UCSD-AML1 (cell line): ENCODE measurements around the gene SULT1C4.

Experiments used
- DNase-seq: peaks from one replicate; lab custom pipeline; 2025; ENCODE audit not compliant: unreplicated experiment; lab: John Stamatoyannopoulos, UW

The SULT1C4 gene

DNA sequence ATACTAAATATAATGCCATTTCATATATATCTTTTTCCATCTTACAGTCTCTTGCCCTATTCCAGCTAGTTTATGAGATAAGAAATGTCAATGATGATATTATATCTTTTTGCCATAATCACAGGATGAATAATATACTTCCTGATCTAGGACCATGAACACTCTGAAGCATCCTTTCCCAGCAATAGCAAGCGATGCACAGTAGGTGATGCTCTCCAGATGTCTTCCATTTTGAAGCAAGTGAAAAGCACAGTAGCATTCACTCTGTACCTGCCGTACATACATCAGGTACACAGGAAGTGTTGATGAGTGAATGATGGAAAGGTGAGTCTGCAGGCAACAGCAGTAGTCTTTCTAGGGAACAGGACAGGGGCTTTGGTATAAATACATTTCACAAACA lies 8.6 kb upstream of the SULT1C4 start:
- no peak for DNase-seq

- no peak for DNase-seq
Measured at GRCh38 chr2:108370080-108370479, 7.7 kb upstream of the SULT1C4 start.

DNA sequence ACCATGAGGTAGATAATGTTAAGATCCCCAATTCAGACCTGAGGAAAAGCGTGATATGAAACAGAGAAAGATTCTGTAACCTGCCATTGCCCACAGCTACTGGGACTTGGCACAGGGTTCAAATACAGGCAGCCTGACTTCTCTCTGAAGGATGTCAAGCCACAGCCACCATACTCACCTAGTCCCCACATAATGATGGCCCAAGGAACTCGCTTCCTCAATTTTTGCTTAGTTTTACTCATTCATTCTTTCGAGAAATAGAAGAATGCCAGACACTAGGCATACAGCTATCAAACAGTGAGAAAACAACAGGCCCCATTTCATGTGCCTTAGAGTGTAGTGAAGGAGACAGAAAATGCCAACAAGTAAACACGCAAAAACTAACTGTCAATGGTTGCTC lies 980 bp upstream of the SULT1C4 start:
- DNase-seq: no peak

DNA sequence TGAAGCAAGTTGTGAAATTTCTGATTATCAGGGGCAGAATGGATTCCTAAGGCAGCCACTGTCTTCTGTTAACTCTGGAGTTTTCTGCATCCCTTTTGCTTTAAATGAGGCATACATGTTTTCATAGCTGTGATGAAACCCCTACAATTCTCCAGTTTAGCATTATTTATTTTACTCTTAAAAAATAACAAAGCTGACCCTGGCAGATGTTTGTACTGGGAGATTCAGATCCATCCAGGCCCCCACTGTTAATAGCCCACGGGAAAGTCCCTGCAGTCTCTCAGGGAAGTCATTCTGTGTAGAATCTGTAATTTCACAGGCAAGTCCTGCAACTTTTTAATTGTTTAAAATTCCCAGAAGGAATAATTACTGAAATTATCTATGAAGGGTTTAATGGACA lies 353 bp upstream of the SULT1C4 start:
- DNase-seq: no peak

DNA sequence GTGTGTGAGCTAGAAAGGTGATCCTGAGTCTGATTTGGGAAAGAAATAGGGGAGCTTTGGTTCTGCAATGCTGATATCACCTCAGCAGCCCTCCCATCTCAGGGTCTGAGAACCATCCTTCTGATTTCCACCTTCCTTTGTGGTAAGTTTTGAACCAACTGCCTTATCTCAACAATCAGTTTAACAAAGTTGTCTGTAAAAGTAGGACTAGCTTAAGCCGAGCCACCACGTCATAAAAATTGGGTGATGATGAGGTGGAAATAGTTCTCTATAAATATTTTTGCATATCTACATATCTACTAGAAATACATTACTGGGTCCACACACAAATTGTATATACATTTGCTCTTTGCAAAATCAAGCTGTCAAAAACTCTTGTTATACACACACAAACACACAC lies 1.1 kb downstream of the SULT1C4 start:
- DNase-seq: no peak

GRCh38 chr2:108382196-108382595 lies 4.4 kb downstream of the SULT1C4 start:
- DNase-seq: no peak

DNA sequence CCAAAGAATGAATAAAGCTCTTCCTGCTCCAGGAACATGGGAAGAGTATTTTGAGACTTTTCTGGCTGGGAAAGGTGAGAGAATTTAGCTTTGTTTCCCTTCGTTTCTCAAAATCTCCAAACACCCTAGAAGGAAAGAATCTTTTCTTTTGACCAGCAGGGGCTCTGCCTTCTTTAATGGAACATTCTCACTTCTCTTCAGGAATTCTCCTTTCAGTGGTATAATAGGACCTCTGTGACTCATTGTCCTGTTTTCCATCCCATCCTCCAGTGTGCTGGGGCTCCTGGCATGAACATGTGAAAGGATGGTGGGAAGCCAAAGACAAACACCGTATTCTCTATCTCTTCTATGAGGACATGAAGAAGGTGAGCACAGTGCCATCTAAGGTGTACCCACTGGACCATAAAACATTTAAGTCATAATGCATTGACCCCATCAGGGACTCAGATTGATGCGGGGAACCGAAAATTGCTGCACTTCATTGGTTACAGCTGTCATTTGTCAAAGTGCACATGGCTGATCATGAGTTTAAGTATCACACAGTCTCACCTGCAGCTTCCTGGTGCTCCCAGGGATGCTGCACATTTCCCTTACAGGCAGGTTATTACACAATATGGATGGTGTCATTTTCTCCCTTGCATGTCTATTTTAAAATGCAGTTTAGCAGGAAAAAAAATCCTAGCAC lies 5.5 kb downstream of the SULT1C4 start:
- DNase-seq: no peak

GRCh38 chr2:108384662-108385393 lies 7.1 kb downstream of the SULT1C4 start:
- DNase-seq: no peak

- DNase-seq: no peak
Measured at GRCh38 chr2:108385411-108386071, 7.8 kb downstream of the SULT1C4 start.

DNA sequence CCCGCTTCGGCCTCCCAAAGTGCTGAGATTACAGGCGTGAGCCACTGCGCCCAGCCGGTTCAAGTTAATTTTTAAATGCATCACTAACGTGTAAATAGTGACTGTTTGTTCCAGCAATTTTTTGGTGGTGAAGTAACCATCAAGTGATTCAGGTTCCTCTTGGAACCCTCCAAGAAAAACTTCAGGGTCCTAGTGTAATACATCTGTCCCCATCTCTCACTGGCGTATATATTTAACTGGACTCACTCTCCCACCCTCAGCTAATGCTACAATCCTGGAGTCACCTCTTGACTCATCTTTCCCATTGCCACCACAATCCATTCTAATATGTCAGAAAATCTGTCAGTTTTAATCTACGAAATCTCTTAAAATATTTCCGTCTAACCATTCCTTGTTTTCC lies 10.3 kb downstream of the SULT1C4 start:
- DNase-seq: no peak

GRCh38 chr2:108390340-108390739 lies 12.6 kb downstream of the SULT1C4 start:
- no peak for DNase-seq

DNA sequence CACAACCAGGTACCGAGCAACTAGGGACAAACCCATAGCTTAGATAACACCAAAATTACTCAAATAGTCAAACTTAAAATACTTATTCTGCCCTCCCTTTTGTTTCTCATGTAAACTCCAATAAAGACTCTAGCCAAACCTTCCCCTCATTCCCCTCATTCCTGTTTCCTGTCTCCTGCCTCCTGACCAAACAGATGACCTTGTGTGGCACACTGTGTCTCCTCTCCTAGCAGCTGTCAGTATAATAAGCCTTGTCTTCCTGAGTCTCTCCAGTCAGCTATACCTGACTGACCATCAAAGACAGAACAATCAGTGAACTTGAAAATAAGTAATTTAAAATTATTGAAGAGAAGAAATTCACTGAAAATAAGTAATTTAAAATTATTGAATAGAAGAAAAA lies 14.3 kb downstream of the SULT1C4 start:
- DNase-seq: no peak

GRCh38 chr2:108393197-108393596 lies 15.4 kb downstream of the SULT1C4 start:
- DNase-seq: no peak

DNA sequence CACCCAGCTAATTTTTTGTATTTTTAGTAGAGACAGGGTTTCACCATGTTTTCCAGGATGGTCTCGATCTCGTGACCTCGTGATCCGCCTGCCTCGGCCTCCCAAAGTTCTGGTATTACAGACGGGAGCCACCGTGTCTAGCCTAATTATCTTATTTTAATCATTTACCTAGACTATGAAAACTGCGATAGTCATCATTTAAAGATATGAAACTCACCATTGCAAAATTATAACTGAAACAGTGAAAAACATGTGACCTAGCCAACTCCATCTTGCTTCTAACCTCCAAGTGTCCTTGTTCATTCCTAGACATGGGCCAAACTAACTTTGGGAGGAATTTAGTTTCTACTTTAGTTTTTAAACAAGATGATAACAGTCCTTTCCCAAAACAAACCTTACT lies 17.4 kb downstream of the SULT1C4 start:
- no peak for DNase-seq

GRCh38 chr2:108396845-108397244 lies 19.1 kb downstream of the SULT1C4 start:
- DNase-seq: no peak

DNA sequence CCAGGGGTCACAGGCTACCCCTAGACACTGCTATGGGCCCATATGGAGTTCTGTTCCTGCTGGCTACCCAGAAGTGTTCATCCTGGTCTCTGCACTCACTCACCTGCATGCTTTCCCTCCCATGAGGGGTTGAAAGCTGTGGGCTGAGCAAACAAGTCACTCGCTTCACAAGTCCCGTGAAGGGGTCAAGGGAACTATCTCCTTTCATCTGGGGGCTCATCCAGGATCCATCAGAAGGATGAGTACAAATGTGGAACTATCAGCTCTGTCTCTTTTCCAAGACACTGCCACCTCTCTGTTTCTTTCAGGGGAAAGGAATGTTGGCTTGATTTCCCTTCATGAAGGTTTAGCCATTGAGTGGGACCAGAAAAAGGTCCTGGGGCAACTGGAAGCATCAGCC lies 21.7 kb downstream of the SULT1C4 start:
- no peak for DNase-seq

DNA sequence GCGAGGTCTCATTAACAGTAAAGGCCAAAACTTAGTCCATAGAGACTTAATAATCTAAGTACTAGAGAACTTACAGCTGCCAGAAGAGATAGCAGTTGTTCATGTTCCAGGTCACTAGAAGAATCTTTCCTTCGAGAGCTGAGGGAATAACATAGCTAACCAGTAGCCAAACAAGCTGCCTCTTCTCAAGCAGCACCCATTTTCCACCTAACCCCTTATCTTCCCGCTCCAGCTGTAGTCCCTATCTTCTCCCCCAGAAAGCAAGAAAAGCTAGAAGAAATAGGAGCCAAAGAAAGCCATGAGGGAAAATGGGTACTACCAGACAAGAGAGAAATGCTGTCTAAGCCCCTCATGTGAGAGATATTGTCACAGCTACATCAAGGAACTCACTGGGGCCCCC lies 24.0 kb downstream of the SULT1C4 start:
- no peak for DNase-seq

- DNase-seq: no peak
Measured at GRCh38 chr2:108403494-108403893, 25.7 kb downstream of the SULT1C4 start.

GRCh38 chr2:108404784-108405397 lies 27.1 kb downstream of the SULT1C4 start:
- no peak for DNase-seq

DNA sequence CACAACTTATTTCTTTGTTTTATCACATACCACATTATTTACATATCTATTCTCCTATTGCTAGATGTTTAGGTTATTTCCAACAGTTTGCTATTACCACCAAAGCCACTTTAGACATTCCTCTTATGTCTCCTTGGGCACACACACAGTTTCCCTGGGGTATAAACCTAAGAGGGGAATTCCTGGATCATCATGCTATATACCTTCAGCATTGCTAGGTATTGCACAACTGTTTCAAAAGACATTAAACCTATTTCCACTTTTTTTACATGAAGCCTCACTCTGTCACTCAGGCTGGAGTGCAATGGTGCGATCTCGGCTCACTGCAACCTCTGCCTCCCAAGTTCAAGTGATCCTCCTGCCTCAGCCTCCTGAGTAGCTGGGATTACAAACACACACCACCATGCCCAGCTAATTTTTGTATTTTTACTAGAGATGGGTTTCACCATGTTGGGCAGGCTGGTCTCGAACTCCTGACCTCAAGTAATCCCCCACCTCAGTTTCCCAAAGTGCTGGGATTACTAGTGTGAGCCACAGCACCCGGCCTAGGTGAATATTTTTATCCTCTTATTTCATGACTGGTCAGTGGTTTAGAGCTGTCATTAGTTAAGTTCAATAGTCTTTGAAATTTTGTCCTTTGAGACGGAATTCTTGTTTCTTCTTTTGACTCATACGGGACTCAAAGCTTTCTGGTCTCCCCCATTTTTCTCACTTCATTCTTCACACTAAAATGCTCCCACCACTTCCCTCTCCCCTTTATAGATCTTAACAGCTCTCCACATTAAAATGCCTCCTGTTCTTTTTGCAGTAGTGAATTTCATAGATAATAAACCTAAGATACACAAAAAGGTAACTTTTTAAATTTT lies 30.3 kb downstream of the SULT1C4 start:
- no peak for DNase-seq

GRCh38 chr2:108409768-108410167 lies 32.0 kb downstream of the SULT1C4 start:
- no peak for DNase-seq
